GM12878 (cell line): Measurements from ENCODE around the gene CCDC39. TPM values are rescaled to one million over a fixed set of nuclear protein-coding genes. Genes with fewer than 3 reads are reported as not detected.

Experiments
- ATAC-seq: fragments of 200-7000 bp; cut with Tn5 transposase; 3 replicates; pipeline ENCODE4 v1.9.1; 2020; ENCODE audit warnings: mild to moderate bottlenecking, moderate library complexity
- BruUV-seq: library from RNA; stranded (reverse); fragments of 400-500 nt; replicated peaks from 2 replicates; lab custom pipeline; 2021; lab: Mats Ljungman, UMichigan
- CTCF ChIA-PET: fragments of 300-600 bp; sonication (Branson Sonifier 250); formaldehyde crosslinking; extraction: SDS; loops from one replicate; lab custom pipeline; 2021; ENCODE audit warnings: inconsistent platforms; lab: Yijun Ruan, JAX
- POLR2A ChIA-PET: fragments of 350-600 bp; formaldehyde crosslinking; extraction: SDS; loops from one replicate; lab custom pipeline; 2021; ENCODE audit warnings: inconsistent platforms; lab: Charles Lee
- RAD21 ChIA-PET: fragments of 300-600 bp; sonication (Branson Sonifier 250); formaldehyde crosslinking; loops from one replicate; lab custom pipeline; 2023; ENCODE audit warnings: antibody characterized with exemption; ENCODE audit not compliant: unreplicated experiment; lab: Charles Lee
- SMC1A ChIA-PET: fragments of 300-600 bp; sonication (Branson Sonifier 250); formaldehyde crosslinking; loops from one replicate; lab custom pipeline; 2023; ENCODE audit not compliant: unreplicated experiment, uncharacterized antibody; lab: Charles Lee
- DNase-seq: peaks from one replicate; pipeline ENCODE4 v3.0.0-alpha.2; 2011; ENCODE audit warnings: low read depth, low spot score
- FAIRE-seq: peaks from 3 replicates; lab custom pipeline; 2011; peaks lifted over from hg19 to GRCh38; lab: Jason Lieb, UNC
- H2AFZ ChIP-seq: 2 replicates; pipeline ENCODE4 v1.6.0; 2011; ENCODE audit warnings: low read depth, low read length, control low read depth; ENCODE audit not compliant: control insufficient read depth
- H3K27ac ChIP-seq: 2 replicates; pipeline ENCODE4 v1.5.1; 2011; ENCODE audit warnings: control low read depth; ENCODE audit not compliant: control insufficient read depth, insufficient read depth
- H3K27me3 ChIP-seq, 2 experiments: replicated peaks in 1 of 2; 2 replicates each; pipeline versions ENCODE4 v1.6.0 to v1.6.1; 2011; ENCODE audit warnings: low read length in 1 of 2; ENCODE audit not compliant: control insufficient read depth in 2 of 2, insufficient read depth in 2 of 2
- H3K36me3 ChIP-seq, 2 experiments: 2 replicates each; pipeline ENCODE4 v1.5.1; 2011; ENCODE audit warnings: low read length in 1 of 2; ENCODE audit not compliant: control insufficient read depth in 2 of 2, insufficient read depth in 2 of 2
- H3K4me1 ChIP-seq: 2 replicates; pipeline ENCODE4 v1.6.1; 2011; ENCODE audit warnings: mild to moderate bottlenecking, low read length, moderate library complexity, mixed read lengths; ENCODE audit not compliant: control insufficient read depth, insufficient read depth
- H3K4me2 ChIP-seq: 2 replicates; pipeline ENCODE4 v1.6.0; 2011; ENCODE audit warnings: control low read depth; ENCODE audit not compliant: control insufficient read depth, insufficient read depth
- H3K4me3 ChIP-seq: fragments of 200-600 bp; sonication (generic); 2 replicates; pipeline ENCODE4 v1.5.1; 2016
- H3K79me2 ChIP-seq: 2 replicates; pipeline ENCODE4 v1.6.0; 2011; ENCODE audit warnings: low read length; ENCODE audit not compliant: control insufficient read depth, insufficient read depth
- H3K9ac ChIP-seq: 2 replicates; pipeline ENCODE4 v1.8.0; 2011; ENCODE audit warnings: low read length, control low read depth, mixed read lengths; ENCODE audit not compliant: control insufficient read depth, insufficient read depth
- H3K9me3 ChIP-seq: replicated peaks from 3 replicates; pipeline ENCODE4 v1.5.1; 2011; ENCODE audit warnings: mild to moderate bottlenecking, low read length; ENCODE audit not compliant: control insufficient read depth, insufficient read depth
- H4K20me1 ChIP-seq: 2 replicates; pipeline ENCODE4 v1.6.0; 2011; ENCODE audit not compliant: control insufficient read depth, insufficient read depth
- BMI1 ChIP-seq: fragments of 450-650 bp; IDR thresholded peaks from 2 replicates; pipeline ENCODE4 v1.6.1; 2016; ENCODE audit warnings: mild to moderate bottlenecking, moderate library complexity, borderline replicate concordance
- CBX5 ChIP-seq: sonication (generic); IDR thresholded peaks from 2 replicates; pipeline ENCODE4 v1.6.1; 2016; ENCODE audit warnings: low read depth, moderate library complexity, mild to moderate bottlenecking, inconsistent platforms
- EGR1 ChIP-seq, 2 experiments: IDR thresholded peaks; 1 replicate in 1 of 2; 2 replicates in 1 of 2; pipeline ENCODE4 v1.6.1; 2011 to 2012; ENCODE audit warnings: low read depth in 2 of 2, low read length in 2 of 2, borderline replicate concordance in 1 of 2, mild to moderate bottlenecking in 1 of 2, moderate library complexity in 1 of 2
- ETV6 ChIP-seq, 2 experiments: fragments of 450-650 bp in 1 of 2; IDR thresholded peaks in 1 of 2; conservative IDR thresholded peaks in 1 of 2; 2 replicates each; pipeline ENCODE4 v1.6.1; 2014; ENCODE audit warnings: antibody characterized with exemption in 1 of 2, borderline replicate concordance in 1 of 2, low read depth in 1 of 2, mild to moderate bottlenecking in 1 of 2, moderate library complexity in 1 of 2
- JUNB ChIP-seq: IDR thresholded peaks from 2 replicates; pipeline ENCODE4 v1.6.1; 2016; ENCODE audit warnings: antibody characterized with exemption, mild to moderate bottlenecking
- NFIC ChIP-seq: IDR thresholded peaks from 2 replicates; pipeline ENCODE4 v1.6.1; 2012; ENCODE audit warnings: low read depth, mild to moderate bottlenecking, inconsistent platforms, low read length, moderate library complexity
- NR2F1 ChIP-seq: fragments of 450-650 bp; conservative IDR thresholded peaks from 2 replicates; pipeline ENCODE4 v1.6.1; 2017; ENCODE audit warnings: mild to moderate bottlenecking
- RCOR1 ChIP-seq: conservative IDR thresholded peaks from 2 replicates; pipeline ENCODE4 v1.6.1; 2012; ENCODE audit warnings: low read depth, low read length, improper control_type of control experiment
- RFX5 ChIP-seq: IDR thresholded peaks from 2 replicates; pipeline ENCODE4 v1.6.1; 2011; ENCODE audit warnings: low read depth, low read length, improper control_type of control experiment
- SRF ChIP-seq, 2 experiments: IDR thresholded peaks; 2 replicates each; pipeline ENCODE4 v1.6.1; 2011; ENCODE audit warnings: low read depth in 2 of 2, low read length in 2 of 2, mild to moderate bottlenecking in 1 of 2, moderate library complexity in 1 of 2
- STAT1 ChIP-seq: fragments of 450-650 bp; conservative IDR thresholded peaks from 2 replicates; pipeline ENCODE4 v1.6.1; 2014; ENCODE audit warnings: antibody characterized with exemption, mild to moderate bottlenecking
- WRNIP1 ChIP-seq: IDR thresholded peaks from 2 replicates; pipeline ENCODE4 v1.6.1; 2011; ENCODE audit warnings: low read depth, low read length, improper control_type of control experiment, borderline replicate concordance
- YY1 ChIP-seq: IDR thresholded peaks from 2 replicates; pipeline ENCODE4 v1.6.1; 2011; ENCODE audit warnings: low read depth, mild to moderate bottlenecking, low read length
- ZNF207 ChIP-seq: fragments of 450-650 bp; IDR thresholded peaks from 2 replicates; pipeline ENCODE4 v1.6.1; 2014; ENCODE audit warnings: antibody characterized with exemption, mild to moderate bottlenecking, borderline replicate concordance
- ZNF217 ChIP-seq: fragments of 450-650 bp; IDR thresholded peaks from 2 replicates; pipeline ENCODE4 v1.6.1; 2017; ENCODE audit warnings: antibody characterized with exemption, mild to moderate bottlenecking
- ZNF274 ChIP-seq: IDR thresholded peaks from one replicate; pipeline ENCODE4 v1.8.0; 2011; ENCODE audit not compliant: insufficient read length, insufficient read depth
- ZSCAN29 ChIP-seq: fragments of 450-650 bp; IDR thresholded peaks from 2 replicates; pipeline ENCODE4 v1.6.1; 2017; ENCODE audit warnings: mild to moderate bottlenecking, moderate library complexity
- WGBS: methylation state at CpG from one replicate; pipeline ENCODE4 v1.1.6; 2016; ENCODE audit warnings: low lambda C conversion rate; ENCODE audit not compliant: insufficient replicate concordance, insufficient coverage; ENCODE audit errors: missing lambda C conversion rate; 5-methylcytosine and 5-hydroxymethylcytosine counted together
- in situ Hi-C: fragments of 300-500 bp; cut with MboI; formaldehyde crosslinking; loops from 9 replicates; pipeline ENCODE4 v1.14.3; 2018; ENCODE audit warnings: mixed read lengths
- intact Hi-C: fragments of 100-400 bp; cut with micrococcal nuclease; formaldehyde crosslinking; loops from one replicate; pipeline ENCODE4 v1.14.2; 2022; ENCODE audit not compliant: unreplicated experiment
- polyA plus RNA-seq, 11 experiments: library from polyadenylated mRNA; depleted of rRNA in 4 of 11; unstranded in 6 of 11; stranded (reverse) in 5 of 11; fragments of >200 nt; fragmentation: Nextera tagmentation in 4 of 11; fragmentation: Illumina TruSeq in 1 of 11; extraction: Ambion mirVana in 4 of 11; extraction: Trizol in 1 of 11; gene quantifications; 1 replicate in 1 of 11; 2 replicates in 10 of 11; pipeline versions ENCODE4 v1.2.1 to v1.2.3, GENCODE V29; 2011 to 2016; ENCODE audit warnings: inconsistent platforms in 2 of 11, missing spikeins in 2 of 11, low read depth in 1 of 11
- total RNA-seq, 4 experiments: library from RNA; depleted of rRNA in 3 of 4; stranded (reverse); fragments of >200 nt in 3 of 4; fragmentation: Illumina TruSeq in 1 of 4; extraction: Trizol in 1 of 4; gene quantifications; 2 replicates each; pipeline versions ENCODE4 v1.2.1 to v1.2.3, GENCODE V29; 2013 to 2021
- TF ChIP-seq, protein P1 (sequence below): fragments of 450-650 bp; IDR thresholded peaks from 2 replicates; pipeline ENCODE4 v1.6.1; 2017; ENCODE audit warnings: mild to moderate bottlenecking, moderate library complexity
- TF ChIP-seq, protein P2 (sequence below): fragments of 450-650 bp; formaldehyde crosslinking; IDR thresholded peaks from 2 replicates; pipeline ENCODE4 v1.4.0; 2022; ENCODE audit warnings: mild to moderate bottlenecking, moderate library complexity

Gene CCDC39
- total and polyA plus RNA-seq, 10 of the 15 experiments (the other 5 are each of a cell fraction or from before 2014, with no cell fraction given): 0.10 to 0.69 (median 0.31) TPM

DNA sequence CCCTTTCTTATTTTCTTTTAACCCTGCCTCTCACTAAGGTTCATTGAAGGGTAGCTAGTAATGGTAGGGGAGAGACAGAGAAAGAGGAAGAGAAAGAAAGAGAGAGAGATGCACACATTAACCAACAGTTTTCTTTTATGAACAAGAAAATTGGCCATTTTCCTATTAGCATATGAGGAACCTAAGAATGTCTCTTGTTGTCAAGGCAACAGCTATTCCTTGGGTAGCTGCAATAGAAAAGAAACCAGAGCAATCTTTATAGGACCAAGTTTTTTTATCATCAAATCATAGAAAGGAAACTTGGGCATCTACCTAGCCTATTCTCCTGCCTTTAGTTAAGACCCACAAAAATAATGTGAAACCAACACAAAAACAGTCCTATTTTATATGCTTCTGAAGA, 15.0 kb upstream of the CCDC39 start (continued):
- TF ChIP-seq, protein P1, sequence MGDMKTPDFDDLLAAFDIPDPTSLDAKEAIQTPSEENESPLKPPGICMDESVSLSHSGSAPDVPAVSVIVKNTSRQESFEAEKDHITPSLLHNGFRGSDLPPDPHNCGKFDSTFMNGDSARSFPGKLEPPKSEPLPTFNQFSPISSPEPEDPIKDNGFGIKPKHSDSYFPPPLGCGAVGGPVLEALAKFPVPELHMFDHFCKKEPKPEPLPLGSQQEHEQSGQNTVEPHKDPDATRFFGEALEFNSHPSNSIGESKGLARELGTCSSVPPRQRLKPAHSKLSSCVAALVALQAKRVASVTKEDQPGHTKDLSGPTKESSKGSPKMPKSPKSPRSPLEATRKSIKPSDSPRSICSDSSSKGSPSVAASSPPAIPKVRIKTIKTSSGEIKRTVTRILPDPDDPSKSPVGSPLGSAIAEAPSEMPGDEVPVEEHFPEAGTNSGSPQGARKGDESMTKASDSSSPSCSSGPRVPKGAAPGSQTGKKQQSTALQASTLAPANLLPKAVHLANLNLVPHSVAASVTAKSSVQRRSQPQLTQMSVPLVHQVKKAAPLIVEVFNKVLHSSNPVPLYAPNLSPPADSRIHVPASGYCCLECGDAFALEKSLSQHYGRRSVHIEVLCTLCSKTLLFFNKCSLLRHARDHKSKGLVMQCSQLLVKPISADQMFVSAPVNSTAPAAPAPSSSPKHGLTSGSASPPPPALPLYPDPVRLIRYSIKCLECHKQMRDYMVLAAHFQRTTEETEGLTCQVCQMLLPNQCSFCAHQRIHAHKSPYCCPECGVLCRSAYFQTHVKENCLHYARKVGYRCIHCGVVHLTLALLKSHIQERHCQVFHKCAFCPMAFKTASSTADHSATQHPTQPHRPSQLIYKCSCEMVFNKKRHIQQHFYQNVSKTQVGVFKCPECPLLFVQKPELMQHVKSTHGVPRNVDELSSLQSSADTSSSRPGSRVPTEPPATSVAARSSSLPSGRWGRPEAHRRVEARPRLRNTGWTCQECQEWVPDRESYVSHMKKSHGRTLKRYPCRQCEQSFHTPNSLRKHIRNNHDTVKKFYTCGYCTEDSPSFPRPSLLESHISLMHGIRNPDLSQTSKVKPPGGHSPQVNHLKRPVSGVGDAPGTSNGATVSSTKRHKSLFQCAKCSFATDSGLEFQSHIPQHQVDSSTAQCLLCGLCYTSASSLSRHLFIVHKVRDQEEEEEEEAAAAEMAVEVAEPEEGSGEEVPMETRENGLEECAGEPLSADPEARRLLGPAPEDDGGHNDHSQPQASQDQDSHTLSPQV: no peak
- TF ChIP-seq YY1: no peak
- no peak for TF ChIP-seq ZNF274
- TF ChIP-seq SRF (IDR thresholded peaks at IDR 0.05; ENCODE audit: low read depth in 2 of 2, low read length in 2 of 2): no peak
- no peak for TF ChIP-seq ZNF207
- TF ChIP-seq RCOR1: no peak
- TF ChIP-seq ZSCAN29: no peak
- TF ChIP-seq JUNB: no peak
- TF ChIP-seq EGR1 (IDR thresholded peaks at IDR 0.05; ENCODE audit: borderline replicate concordance in 1 of 2, low read depth in 2 of 2, low read length in 2 of 2): no peak
- no peak for TF ChIP-seq RFX5

DNA sequence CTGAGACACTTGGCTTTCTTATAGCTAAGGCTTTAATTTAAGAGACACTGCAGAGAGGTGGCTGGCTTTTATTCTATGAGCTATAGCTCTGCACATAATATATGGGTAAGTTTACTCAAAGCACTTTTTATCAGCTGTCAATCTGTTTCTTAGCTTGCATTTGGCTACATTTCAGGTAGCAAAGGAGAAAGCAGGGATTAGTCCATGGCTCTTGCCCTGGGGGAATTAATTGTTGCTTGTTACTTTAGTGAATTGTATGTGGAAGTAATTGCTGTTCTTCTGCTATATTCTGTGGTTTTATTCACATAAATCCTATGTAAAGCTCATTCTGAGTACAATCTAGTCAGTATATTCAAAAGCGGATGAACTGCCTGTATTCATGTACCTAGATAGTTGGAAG, 14.4 kb upstream of the CCDC39 start:
- H3K36me3 ChIP-seq: no peaks in the 10 kb centered on the region
- POLR2A ChIA-PET: no interaction called here
- no peaks in the 10 kb centered on the region for H4K20me1 ChIP-seq
- DNase-seq: no peak
- BruUV-seq: no TSS peak
- no peaks in the 10 kb centered on the region; a peak in 1 of 4 replicates for H3K27me3 ChIP-seq
- SMC1A ChIA-PET: no interaction called here
- H3K79me2 ChIP-seq: no peaks in the 10 kb centered on the region
- intact Hi-C loops: no loop called here
- no peak for FAIRE-seq
- H3K9ac ChIP-seq: no peak overlapping the region
- RAD21 ChIA-PET: no interaction called here
- H3K27ac ChIP-seq: no peak overlapping the region
- WGBS: 96% methylated on average over 1 of the region's 1 CpG
- no peak overlapping the region for H3K4me3 ChIP-seq
- no peak overlapping the region for H2AFZ ChIP-seq
- CTCF ChIA-PET: interaction anchor here (1.5 kb wide), 1 partner anchor 13 kb away, joined by 3 read pairs; no protein-coding TSS in a partner anchor
- no peak overlapping the region for H3K4me2 ChIP-seq
- in situ Hi-C loops: no loop called here
- no peaks in the 10 kb centered on the region for H3K9me3 ChIP-seq
- no peaks in the 10 kb centered on the region for H3K4me1 ChIP-seq
- no peak for ATAC-seq
- TF ChIP-seq ETV6 (conservative IDR thresholded peaks at IDR 0.05 in 1 of 2, IDR thresholded peaks at IDR 0.05 in 1 of 2; ENCODE audit: borderline replicate concordance in 1 of 2, low read depth in 1 of 2): no peak
- TF ChIP-seq JUNB: no peak
- no peak for TF ChIP-seq NFIC
- no peak for TF ChIP-seq WRNIP1
- TF ChIP-seq, protein P2, sequence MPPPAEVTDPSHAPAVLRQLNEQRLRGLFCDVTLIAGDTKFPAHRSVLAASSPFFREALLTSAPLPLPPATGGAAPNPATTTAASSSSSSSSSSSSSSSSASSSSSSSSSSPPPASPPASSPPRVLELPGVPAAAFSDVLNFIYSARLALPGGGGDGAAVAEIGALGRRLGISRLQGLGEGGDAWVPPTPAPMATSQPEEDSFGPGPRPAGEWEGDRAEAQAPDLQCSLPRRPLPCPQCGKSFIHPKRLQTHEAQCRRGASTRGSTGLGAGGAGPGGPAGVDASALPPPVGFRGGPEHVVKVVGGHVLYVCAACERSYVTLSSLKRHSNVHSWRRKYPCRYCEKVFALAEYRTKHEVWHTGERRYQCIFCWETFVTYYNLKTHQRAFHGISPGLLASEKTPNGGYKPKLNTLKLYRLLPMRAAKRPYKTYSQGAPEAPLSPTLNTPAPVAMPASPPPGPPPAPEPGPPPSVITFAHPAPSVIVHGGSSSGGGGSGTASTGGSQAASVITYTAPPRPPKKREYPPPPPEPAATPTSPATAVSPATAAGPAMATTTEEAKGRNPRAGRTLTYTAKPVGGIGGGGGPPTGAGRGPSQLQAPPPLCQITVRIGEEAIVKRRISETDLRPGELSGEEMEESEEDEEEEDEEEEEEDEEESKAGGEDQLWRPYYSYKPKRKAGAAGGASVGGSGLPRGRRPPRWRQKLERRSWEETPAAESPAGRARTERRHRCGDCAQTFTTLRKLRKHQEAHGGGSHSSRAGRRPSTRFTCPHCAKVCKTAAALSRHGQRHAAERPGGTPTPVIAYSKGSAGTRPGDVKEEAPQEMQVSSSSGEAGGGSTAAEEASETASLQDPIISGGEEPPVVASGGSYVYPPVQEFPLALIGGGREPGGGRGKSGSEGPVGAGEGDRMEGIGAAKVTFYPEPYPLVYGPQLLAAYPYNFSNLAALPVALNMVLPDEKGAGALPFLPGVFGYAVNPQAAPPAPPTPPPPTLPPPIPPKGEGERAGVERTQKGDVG: no peak
- TF ChIP-seq NR2F1: no peak
- no peak for TF ChIP-seq STAT1
- no peak for TF ChIP-seq BMI1
- TF ChIP-seq ZNF217: no peak
- TF ChIP-seq CBX5: no peak
